BE2C (cell line): ENCODE data around the gene ANXA4.

ENCODE experiments used
- DNase-seq: peaks from one replicate; pipeline ENCODE4 v3.0.0-alpha.2; 2020
- H3K27me3 ChIP-seq: fragments of 250-450 bp; sonication (Bioruptor Pico); 2 replicates; pipeline ENCODE4 v1.5.1; 2020; ENCODE audit warnings: mild to moderate bottlenecking
- H3K36me3 ChIP-seq: fragments of 250-450 bp; sonication (Bioruptor Pico); 2 replicates; pipeline ENCODE4 v1.5.1; 2020; ENCODE audit warnings: mild to moderate bottlenecking
- H3K4me1 ChIP-seq: fragments of 250-450 bp; sonication (Bioruptor Pico); 2 replicates; pipeline ENCODE4 v1.5.1; 2020
- H3K4me3 ChIP-seq: 2 replicates; pipeline ENCODE4 v1.5.1; 2011; ENCODE audit warnings: low read depth, low read length
- H3K9me3 ChIP-seq: fragments of 250-450 bp; sonication (Bioruptor Pico); 2 replicates; pipeline ENCODE4 v1.5.1; 2020
- TF ChIP-seq, protein P1 (sequence below): IDR thresholded peaks from 2 replicates; pipeline ENCODE4 v1.5.1; 2012; ENCODE audit warnings: mild to moderate bottlenecking, low read depth, low read length

Gene ANXA4

DNA sequence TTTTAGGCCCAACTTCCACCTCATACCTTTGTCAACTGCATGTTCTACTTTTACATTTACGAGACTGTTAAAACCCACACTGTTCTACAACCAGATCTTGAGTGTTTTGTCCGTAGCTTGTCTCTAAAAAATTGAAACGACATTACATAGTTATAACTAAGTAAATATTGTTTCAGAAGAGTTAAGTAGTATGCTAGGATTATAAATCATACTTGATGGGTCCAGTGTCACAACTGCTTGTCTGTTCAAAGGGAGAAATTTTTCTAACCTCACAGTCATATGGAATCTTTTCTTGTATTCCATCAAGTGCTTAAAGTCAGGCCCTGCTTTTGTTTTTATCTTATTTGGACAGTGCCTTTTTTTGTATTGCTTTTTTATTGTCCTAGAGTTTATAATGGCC lies 91.8 kb downstream of the ANXA4 start:
- H3K4me3 ChIP-seq: no peak overlapping the region
- TF ChIP-seq, protein P1, sequence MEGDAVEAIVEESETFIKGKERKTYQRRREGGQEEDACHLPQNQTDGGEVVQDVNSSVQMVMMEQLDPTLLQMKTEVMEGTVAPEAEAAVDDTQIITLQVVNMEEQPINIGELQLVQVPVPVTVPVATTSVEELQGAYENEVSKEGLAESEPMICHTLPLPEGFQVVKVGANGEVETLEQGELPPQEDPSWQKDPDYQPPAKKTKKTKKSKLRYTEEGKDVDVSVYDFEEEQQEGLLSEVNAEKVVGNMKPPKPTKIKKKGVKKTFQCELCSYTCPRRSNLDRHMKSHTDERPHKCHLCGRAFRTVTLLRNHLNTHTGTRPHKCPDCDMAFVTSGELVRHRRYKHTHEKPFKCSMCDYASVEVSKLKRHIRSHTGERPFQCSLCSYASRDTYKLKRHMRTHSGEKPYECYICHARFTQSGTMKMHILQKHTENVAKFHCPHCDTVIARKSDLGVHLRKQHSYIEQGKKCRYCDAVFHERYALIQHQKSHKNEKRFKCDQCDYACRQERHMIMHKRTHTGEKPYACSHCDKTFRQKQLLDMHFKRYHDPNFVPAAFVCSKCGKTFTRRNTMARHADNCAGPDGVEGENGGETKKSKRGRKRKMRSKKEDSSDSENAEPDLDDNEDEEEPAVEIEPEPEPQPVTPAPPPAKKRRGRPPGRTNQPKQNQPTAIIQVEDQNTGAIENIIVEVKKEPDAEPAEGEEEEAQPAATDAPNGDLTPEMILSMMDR: no peak
- no peak for DNase-seq
- H3K36me3 ChIP-seq: no peaks in the 10 kb centered on the region
- no peaks in the 10 kb centered on the region for H3K4me1 ChIP-seq
- H3K27me3 ChIP-seq: no peaks in the 10 kb centered on the region
- H3K9me3 ChIP-seq: no peaks in the 10 kb centered on the region

DNA sequence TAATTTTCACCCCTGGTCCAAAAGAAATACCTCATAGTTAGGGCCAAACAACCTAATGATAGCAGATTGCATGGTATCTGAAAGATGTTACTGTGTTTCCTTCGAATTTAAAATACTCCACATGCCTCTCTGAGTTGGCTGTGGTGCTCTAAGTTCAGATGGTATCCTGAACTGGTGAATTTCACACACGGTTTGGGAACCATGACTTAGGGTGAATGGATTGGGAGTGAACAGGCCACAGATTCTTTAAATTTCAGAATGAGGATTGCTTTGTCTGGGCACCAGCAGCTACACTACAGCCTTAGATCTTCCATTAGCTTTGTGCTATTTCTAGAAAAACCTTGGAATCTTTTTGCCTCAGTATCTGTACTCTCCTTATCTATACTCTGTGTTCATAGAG lies 93.7 kb downstream of the ANXA4 start:
- no peaks in the 10 kb centered on the region for H3K36me3 ChIP-seq
- H3K4me1 ChIP-seq: no peaks in the 10 kb centered on the region
- no peaks in the 10 kb centered on the region for H3K27me3 ChIP-seq
- H3K4me3 ChIP-seq: no peak overlapping the region
- TF ChIP-seq, protein P1: no peak
- H3K9me3 ChIP-seq: no peaks in the 10 kb centered on the region
- DNase-seq: no peak

- no peak for DNase-seq
- no peak overlapping the region for H3K4me3 ChIP-seq
- H3K36me3 ChIP-seq: no peaks in the 10 kb centered on the region
- no peaks in the 10 kb centered on the region for H3K4me1 ChIP-seq
- H3K27me3 ChIP-seq: no peaks in the 10 kb centered on the region
- TF ChIP-seq, protein P1: no peak
- H3K9me3 ChIP-seq: no peaks in the 10 kb centered on the region
These were observed 94.4 kb downstream of the ANXA4 start for GRCh38 chr2:69836316-69836715.

GRCh38 chr2:69837533-69837932 lies 95.6 kb downstream of the ANXA4 start:
- TF ChIP-seq, protein P1: no peak
- DNase-seq: no peak
- Histone ChIP-seq H3K4me1 (no peaks in the 10 kb centered on the region), H3K4me3 (no peak overlapping the region), H3K27me3 (no peaks in the 10 kb centered on the region), H3K36me3 (no peaks in the 10 kb centered on the region), H3K9me3 (no peaks in the 10 kb centered on the region)

GRCh38 chr2:69843993-69844392 lies 102.1 kb downstream of the ANXA4 start:
- DNase-seq: no peak
- Histone ChIP-seq H3K9me3 (no peaks in the 10 kb centered on the region), H3K36me3 (no peaks in the 10 kb centered on the region), H3K27me3 (no peaks in the 10 kb centered on the region), H3K4me3 (no peak overlapping the region), H3K4me1 (no peaks in the 10 kb centered on the region)
- TF ChIP-seq, protein P1: no peak

GRCh38 chr2:69844560-69844959 lies 102.6 kb downstream of the ANXA4 start:
- TF ChIP-seq, protein P1: no peak
- Histone ChIP-seq H3K9me3 (no peaks in the 10 kb centered on the region), H3K27me3 (no peaks in the 10 kb centered on the region), H3K4me1 (no peaks in the 10 kb centered on the region), H3K4me3 (no peak overlapping the region), H3K36me3 (no peaks in the 10 kb centered on the region)
- DNase-seq: no peak
